NCI-H1092 (cell line): ENCODE data around the gene FAM98A.

ENCODE experiments used
- DNase-seq: peaks from one replicate; lab custom pipeline; 2025; lab: John Stamatoyannopoulos, UW

The FAM98A gene

DNA sequence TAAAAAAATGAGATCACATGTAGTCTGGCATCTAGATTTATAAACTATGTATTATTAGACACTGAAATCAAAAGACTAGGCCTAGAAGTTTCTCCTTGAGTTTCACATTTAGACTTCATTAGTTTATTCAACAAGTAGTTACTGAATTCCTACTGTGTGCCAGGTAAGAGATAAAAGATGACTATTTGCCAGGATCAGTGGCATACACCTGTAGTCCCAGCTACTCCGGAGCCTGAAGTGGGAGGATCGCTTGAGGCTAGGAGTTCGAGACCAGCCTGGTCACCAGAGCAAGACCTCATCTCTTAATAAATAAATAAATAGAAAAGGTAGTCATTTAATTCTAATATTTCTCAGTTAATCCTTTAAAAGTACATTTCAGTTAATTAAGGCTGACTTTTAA lies 2.1 kb downstream of the FAM98A start:
- no peak for DNase-seq

DNA sequence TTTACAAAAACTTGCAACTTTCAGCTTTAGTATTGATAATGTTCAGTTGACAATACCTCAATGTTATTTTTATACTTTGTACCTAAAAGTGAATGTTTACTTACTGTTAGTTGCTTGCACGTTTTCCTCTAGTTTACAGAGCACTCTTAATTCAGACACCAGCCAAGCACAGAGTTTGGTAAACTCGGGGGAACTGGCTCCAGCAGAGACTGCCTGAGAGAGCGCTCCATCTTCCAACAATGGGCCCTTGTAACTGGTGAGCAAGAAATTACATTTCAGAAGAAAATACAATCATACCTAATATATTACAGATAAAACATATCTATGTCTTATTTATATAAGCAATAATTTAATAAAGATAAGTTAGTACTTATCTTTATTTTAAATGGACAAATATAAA lies 3.7 kb downstream of the FAM98A start:
- DNase-seq: no peak

DNA sequence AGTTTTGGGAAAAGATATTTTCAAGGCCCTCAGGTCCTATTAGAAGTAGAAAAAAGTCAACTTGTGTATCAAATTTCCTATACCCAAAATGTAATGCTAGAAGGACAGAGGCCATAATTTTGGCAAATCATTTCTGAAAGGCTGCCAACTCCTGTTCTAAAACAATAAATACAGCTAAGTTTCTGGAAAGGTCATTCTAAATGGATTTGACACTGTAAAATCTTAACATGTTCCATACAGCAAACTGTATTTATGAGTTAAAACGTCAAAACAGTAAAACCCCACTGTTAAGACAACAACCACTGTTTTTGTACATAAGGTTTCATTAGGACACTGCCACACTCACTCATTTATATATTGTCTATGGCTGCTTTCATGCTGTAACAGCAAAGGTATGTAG lies 9.7 kb downstream of the FAM98A start:
- no peak for DNase-seq

DNA sequence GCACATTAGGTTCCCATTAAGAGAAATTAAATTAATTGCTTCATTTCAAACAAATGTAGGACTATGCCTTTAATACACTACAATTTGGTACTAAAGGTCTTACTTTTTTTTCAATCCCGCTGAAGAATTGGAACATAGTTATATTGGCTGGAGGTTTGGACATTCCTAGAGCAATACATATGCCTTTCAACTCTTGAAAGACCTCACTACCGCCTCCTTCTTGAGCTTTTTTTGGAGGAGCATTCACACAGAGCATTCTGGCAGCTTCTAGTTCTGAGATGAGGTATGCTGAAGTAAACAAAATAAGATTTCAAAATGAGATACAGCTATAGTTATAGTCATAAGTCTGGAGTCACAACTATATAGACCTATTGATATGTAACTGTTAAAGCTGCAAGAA lies 10.9 kb downstream of the FAM98A start:
- DNase-seq: no peak

DNA sequence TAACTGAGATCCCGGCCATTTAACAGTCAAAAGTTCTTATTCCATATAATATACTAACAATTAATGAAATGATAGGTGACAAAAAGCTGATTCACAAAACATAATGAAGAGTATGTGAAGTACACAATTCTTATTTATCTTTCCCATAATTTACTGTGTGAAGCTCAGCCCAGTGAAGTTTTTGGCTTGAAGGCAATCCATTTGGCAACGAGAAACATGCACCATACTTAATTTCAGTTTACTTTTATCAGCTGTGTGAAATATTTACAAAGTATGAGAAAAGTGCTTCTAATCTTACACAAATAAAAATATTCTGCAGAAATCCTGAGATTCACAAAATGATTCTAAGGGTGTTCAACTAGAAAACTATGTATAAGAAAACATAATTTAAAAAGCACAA lies 12.3 kb downstream of the FAM98A start:
- no peak for DNase-seq

DNA sequence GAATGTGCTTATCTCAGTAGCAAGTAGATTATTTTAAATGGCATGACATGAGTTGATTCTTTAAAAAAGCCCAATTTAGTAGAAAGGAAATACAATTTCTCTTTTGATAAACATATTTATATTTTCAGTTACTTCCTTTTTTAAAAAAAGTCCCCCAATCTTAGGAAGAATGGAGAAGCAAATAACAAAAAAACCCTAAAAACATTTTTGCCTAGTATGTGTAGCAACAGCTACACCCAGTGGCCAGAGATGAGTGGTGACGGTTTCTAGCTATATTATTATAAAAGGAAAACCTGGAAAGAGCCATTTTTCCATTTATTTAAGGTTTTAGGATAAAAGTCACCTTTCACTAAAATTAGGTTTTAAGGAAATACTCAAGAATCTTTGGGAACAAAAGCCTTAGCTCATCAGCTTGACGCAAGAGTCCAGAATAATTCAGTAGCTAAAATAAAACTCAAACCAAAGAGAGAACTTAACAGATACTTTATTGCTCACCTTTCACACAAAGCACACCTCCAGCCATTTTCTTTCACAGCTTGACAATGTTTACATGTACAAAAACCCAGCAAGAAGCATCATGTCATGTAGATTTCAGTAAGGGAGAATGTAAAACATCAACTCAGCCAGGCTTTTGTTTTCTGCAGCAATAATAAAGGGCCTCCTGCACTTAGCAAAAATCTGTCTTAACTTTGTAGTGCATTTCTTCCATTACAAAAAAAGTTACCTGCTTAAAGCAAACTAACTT lies 15.7 kb downstream of the FAM98A start:
- DNase-seq: no peak

DNA sequence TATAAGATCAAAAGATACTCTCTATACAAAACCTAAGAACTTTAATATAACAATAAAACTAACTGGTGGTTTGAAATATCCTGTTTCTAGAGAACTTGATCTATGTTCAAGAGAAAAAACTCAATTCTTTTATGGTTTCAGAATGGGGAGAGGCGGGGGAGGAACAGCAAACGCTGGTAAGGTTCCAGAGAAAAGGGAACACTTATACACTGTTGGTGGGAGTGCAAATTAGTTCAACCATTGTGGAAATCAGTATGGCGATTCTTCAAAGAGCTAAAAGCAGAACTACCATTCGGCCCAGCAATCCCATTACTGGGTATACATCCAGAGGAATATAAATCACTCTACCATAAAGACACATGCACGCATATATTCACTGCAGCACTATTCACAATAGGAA lies 17.2 kb downstream of the FAM98A start:
- DNase-seq: no peak

DNA sequence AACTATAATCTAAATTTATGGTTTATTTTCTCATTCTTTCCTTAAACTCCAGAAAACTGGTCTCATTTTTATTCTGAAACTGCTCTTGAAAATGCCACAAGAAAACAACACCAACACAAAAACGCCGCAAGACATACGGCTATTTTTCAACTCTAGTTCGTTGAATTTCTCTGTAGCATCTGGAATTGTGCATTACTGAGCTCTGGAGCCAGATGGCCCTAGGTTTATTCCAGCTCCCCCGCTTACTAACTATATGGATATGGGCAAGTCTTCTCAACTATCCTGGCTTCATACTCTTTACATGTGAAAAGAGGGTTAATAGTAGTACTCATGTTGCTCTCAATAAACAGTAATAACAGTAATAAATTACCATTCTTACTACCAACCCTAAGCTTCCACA lies 19.9 kb downstream of the FAM98A start:
- no peak for DNase-seq

DNA sequence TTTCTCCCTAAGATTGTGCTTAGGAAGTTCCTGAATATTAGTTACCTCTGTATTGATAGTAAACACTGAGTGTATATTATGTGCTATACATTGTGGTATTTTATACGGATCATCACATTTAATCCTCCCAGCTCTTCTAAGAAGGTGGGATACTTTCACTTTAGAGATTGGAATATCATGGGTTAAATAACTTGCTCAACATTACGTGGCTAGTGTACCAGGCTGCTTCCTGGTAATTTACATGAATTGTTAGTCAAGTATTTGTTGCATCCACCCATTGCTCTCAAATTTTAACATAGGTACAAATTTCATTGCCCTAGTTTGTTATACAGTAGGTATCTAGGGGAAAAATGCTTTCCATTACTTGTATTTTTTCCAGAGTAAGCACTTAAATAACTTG lies 21.4 kb downstream of the FAM98A start:
- DNase-seq: no peak

DNA sequence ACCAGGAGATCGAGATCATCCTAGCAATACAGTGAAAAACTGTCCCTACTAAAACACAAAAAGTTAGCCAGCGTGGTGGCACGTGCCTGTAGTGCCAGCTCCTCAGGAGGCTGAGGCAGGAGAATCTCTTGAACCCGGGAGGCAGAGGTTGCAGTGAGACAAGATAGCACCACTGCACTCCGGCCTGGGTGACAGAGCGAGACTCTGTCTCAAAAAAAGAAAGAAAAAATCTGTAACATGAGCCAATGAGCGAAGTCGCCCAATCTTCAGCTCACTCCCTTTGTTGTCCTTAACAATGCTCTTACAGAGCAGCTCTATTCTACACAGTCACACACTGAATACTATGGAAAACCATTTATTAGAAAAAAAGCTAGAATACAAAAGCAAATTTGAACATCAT lies 22.0 kb downstream of the FAM98A start:
- no peak for DNase-seq

DNA sequence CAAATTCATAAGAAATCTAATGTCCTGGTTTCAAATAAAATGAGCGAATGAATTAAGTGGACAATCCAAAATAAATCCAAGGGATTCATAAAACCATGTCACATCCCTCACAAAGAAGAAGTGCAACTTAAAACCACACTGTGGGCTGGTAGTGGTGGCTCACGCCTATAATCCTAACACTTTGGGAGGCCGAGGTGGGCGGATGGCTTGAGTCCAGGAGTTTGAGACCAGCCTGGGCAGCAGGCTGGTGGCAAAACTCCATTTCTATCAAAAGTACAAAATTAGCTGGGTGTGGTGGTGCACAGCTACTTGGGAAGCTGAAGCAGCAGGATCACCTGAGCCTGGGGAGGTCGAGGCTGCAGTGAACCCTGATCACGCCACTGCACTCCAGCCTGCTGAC lies 25.4 kb downstream of the FAM98A start:
- DNase-seq: no peak

DNA sequence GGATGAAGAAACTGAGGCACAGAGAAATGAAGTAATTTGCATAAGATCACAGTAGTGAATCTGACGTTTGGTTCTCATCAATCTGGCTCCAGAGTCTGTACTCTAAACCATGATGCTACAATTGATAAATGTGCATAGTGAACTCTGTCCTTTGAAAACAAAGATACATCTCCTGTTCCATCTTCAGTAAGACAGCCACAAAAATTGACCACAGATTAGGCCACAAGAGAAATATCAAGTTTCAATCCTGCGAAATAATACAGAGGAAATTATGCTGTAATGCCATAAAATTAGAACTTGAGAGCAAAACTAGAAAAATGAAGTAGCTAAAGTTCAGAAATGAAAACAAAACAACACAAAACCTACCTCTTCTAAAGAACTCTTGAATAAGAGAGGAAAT lies 28.4 kb downstream of the FAM98A start:
- DNase-seq: no peak

DNA sequence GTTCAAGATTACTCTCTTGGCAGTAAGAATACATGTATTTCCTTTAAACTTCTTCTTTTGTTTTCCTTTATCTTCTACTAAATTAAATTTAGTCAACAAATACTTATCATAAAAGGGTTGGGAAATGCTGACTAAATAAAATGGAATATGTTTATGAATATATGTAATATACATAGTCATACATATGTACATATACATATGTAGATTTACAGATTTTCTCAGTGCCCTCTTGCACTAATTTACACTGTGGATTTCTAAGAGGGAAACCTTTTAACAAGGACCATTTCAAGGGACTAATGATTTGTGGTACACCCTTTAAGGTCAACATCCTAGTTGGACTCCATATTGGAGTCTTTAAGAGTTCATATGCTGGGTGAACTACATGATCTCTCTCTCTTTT lies 37.2 kb downstream of the FAM98A start:
- DNase-seq: no peak

DNA sequence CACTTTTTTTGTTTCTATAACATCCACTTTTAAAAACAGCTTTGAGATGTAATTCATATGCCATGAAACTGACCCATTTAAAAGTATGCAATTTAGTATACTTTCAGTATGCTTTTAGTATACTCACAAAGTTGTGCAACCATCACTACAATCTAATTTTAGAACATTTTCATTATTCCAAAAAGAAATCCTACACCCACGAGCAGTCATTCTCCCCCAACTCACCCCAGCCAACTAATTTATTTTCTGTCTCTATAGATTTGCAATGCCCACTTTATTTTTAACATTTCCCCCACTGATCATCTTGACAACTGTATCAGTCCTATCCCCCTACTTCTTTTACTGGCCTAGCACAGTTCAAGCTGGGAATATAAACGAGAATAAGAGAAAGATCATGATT lies 39.1 kb downstream of the FAM98A start:
- DNase-seq: no peak

DNA sequence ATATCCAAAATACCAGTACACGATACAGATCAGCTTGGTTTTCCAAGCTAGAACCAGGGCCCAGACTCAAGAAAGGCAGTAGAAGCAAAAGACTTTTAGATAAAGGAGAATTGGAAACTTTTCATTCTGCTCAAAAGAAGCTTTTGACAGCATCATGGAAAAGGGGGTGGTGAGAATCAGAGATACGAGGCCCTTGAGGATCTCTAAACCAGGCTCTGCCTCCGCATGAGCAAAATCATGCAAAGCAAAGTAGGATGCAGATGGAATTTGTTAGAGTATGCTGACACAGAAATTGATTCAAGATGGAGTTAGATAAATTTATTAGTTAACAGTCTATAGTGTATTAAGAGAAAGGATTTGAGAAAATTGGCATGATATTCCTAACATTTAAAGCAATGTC lies 39.8 kb downstream of the FAM98A start:
- no peak for DNase-seq

DNA sequence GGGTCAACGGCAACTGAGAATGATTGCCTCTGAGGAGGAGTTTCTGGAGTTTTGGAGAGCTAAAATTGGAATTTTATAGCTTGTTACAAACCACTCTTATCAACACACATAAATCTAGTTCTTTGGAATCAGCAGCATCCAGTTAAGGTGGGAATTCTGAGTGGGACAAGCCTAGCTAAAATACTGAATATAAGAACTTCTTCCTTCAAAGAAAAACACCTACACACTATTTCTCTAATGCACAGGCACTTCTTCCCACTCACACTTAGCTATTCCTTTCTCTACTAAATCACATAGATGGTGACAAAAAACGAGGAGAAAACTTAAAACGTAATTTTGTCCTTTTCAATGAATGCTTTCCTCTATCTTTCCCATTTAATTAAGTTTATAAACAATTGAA lies 43.4 kb downstream of the FAM98A start:
- no peak for DNase-seq

DNA sequence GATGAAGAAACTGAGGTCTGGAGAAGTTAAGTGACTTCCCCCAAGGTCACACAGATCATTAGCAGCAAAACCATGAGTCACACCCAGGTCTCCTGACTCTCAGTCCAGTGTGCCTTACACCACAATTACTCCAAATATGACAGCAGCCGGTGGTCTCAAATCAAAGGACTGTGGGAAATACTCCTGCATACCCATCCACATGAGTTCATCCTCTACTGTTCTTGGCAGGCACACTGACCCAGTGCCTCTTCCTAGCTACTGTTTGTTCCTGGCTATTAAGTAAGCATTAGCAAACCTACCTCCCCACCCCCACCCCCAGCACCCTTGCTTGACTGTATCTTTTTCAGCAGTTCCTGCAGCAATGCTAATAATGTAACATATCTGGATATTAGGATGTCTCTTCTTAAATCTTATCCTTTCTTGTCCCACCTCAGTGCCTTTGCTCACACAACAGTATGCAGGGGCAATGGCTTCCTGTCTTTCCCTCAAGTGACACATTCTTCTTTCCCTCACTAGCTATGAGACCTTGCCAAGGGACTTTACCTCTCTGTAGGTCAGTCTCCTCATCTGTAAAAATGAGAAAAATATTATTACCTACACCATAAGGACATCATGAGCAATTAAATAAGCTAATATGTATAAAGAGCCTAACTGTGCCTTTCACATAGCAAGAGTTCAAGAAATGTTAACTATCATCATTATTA lies 46.2 kb downstream of the FAM98A start:
- DNase-seq: no peak

DNA sequence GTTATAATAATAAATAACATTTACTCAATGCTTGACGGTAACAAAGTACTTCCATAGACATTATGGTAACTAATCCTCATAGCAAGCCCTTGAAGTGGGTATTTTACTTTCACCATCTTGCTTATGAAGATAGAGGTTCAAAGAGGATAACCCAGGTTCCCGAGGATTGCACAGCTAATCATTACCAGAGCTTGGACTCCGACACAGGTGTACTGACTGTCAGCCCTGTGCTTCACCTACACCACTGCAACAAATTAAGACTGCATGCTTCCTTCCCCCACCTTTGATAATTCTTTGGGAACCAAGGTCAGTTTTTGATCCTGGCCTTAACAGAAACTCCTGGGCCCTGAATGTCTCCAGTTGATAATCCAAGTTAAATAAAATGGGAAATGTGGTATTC lies 48.9 kb downstream of the FAM98A start:
- no peak for DNase-seq

DNA sequence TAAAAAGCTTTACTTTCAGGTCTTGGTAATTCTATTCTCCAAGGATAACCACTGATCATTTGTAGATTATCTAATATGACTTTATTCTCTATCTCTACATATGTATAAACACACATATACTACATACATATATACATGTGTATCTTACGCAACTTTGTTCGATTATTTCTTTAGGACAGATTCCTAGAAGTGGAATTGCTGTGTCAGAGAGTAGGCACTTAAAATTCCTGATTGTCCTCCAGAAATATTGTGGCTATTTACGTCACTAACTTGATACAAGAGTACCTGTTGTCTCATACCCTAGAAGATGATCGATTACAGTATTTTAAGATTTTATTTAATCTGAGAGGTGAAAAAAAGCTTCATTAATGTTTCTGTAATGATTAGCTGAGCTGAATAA lies 57.9 kb downstream of the FAM98A start:
- no peak for DNase-seq

DNA sequence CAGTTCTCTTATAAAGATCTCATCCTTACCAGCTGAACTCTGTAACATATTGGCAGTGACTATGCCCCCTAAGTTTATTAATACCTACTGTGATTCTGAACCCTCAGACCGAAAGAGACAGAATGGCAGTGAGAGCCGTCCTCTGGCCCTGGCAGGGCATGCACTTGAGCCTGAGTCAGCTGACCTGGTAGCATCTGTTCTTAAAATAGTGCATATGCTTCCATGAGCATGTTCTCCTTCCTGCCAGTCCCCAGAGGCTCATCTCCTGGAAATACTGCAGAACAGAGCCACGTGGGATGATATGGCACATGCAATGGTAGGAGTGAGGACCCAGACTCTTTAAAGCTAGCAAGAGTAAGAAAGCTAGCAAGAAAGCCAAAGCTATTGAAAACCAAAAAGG lies 63.7 kb downstream of the FAM98A start:
- no peak for DNase-seq
